H1 (cell line): ENCODE data around the gene MALSU1. TPM values are rescaled to one million over a fixed set of nuclear protein-coding genes. Genes with fewer than 3 reads are reported as not detected.

Experiments used
- CTCF ChIA-PET: fragments of 300-600 bp; sonication (Branson Sonifier 250); formaldehyde crosslinking; loops from one replicate; lab custom pipeline; 2021; ENCODE audit not compliant: partially characterized antibody; lab: Charles Lee
- POLR2A ChIA-PET: fragments of 300-600 bp; sonication (Branson Sonifier 250); formaldehyde crosslinking; loops from one replicate; lab custom pipeline; 2021; ENCODE audit warnings: inconsistent platforms; ENCODE audit not compliant: partially characterized antibody; lab: Charles Lee
- DNase-seq, 2 experiments: peaks; one replicate each; pipeline versions ENCODE4 v3.0.0 to v3.0.0-alpha.2; 2010 to 2022; ENCODE audit warnings: low spot score in 2 of 2, low read depth in 1 of 2, mixed read lengths in 1 of 2
- FAIRE-seq: peaks from 2 replicates; lab custom pipeline; 2011; peaks lifted over from hg19 to GRCh38; lab: Jason Lieb, UNC
- H2AFZ ChIP-seq: 2 replicates; pipeline ENCODE4 v1.8.1; 2012; ENCODE audit warnings: low read length, inconsistent platforms
- H2AK5ac ChIP-seq: 2 replicates; pipeline ENCODE4 v1.6.1; 2013; ENCODE audit warnings: low read depth, low read length
- H2BK120ac ChIP-seq: replicated peaks from 2 replicates; pipeline ENCODE3; 2013; ENCODE audit warnings: low read depth, low read length, inconsistent platforms
- H2BK12ac ChIP-seq: 2 replicates; pipeline ENCODE4 v1.6.1; 2013; ENCODE audit warnings: low read depth, low read length
- H2BK15ac ChIP-seq: 2 replicates; pipeline ENCODE4 v1.6.1; 2013; ENCODE audit warnings: low read length
- H2BK20ac ChIP-seq: 2 replicates; pipeline ENCODE4 v1.6.1; 2013; ENCODE audit warnings: low read length
- H2BK5ac ChIP-seq: 2 replicates; pipeline ENCODE4 v1.6.1; 2013; ENCODE audit warnings: low read depth, low read length
- H3K14ac ChIP-seq: 2 replicates; pipeline ENCODE4 v1.6.1; 2013; ENCODE audit warnings: inconsistent platforms; ENCODE audit not compliant: insufficient read length
- H3K18ac ChIP-seq: 2 replicates; pipeline ENCODE4 v1.6.1; 2013; ENCODE audit warnings: low read length; ENCODE audit errors: extremely low read depth
- H3K23ac ChIP-seq: 2 replicates; pipeline ENCODE4 v1.6.1; 2013; ENCODE audit warnings: inconsistent platforms; ENCODE audit not compliant: insufficient read length
- H3K23me2 ChIP-seq: 2 replicates; pipeline ENCODE4 v1.6.1; 2013; ENCODE audit warnings: low read depth, low read length
- H3K27ac ChIP-seq: 2 replicates; pipeline ENCODE4 v1.6.1; 2011; ENCODE audit warnings: low read depth, low read length, inconsistent platforms
- H3K27me3 ChIP-seq, 4 experiments: replicated peaks in 1 of 4; 1 replicate in 1 of 4; 2 replicates in 3 of 4; pipeline versions ENCODE4 v1.6.1 to v1.8.1; 2011 to 2013; ENCODE audit warnings: low read length in 3 of 4, mild to moderate bottlenecking in 3 of 4, inconsistent platforms in 2 of 4, mixed read lengths in 2 of 4, moderate library complexity in 1 of 4; ENCODE audit not compliant: control insufficient read depth in 3 of 4, insufficient read depth in 3 of 4; ENCODE audit errors: extremely low read depth in 1 of 4
- H3K36me3 ChIP-seq, 4 experiments: 2 replicates each; pipeline versions ENCODE4 v1.6.1 to v1.8.1; 2011 to 2013; ENCODE audit warnings: mild to moderate bottlenecking in 4 of 4, low read length in 3 of 4, moderate library complexity in 2 of 4, control low read depth in 1 of 4, inconsistent platforms in 1 of 4; ENCODE audit not compliant: insufficient read depth in 4 of 4, control insufficient read depth in 2 of 4
- H3K4ac ChIP-seq: replicated peaks from 2 replicates; pipeline ENCODE3; 2013; ENCODE audit warnings: low read length, low read depth, mixed read lengths, inconsistent platforms; ENCODE audit not compliant: insufficient read length
- H3K4me1 ChIP-seq, 4 experiments: replicated peaks in 1 of 4; 1 replicate in 1 of 4; 2 replicates in 3 of 4; pipeline versions ENCODE4 v1.6.1 to v1.8.1; 2011 to 2013; ENCODE audit warnings: low read length in 3 of 4, inconsistent platforms in 2 of 4, mixed read lengths in 1 of 4; ENCODE audit not compliant: insufficient read depth in 4 of 4, control insufficient read depth in 3 of 4
- H3K4me2 ChIP-seq, 2 experiments: 2 replicates each; pipeline versions ENCODE4 v1.6.1 to v1.8.1; 2011 to 2013; ENCODE audit warnings: low read depth in 2 of 2, low read length in 2 of 2, control low read depth in 1 of 2, inconsistent platforms in 1 of 2, mild to moderate bottlenecking in 1 of 2; ENCODE audit not compliant: insufficient read depth in 1 of 2
- H3K4me3 ChIP-seq, 4 experiments: fragments of 200-600, 300-600 bp in 1 of 4; sonication (generic), shearing (Covaris generic), sonication (Bioruptor Twin) in 1 of 4; 2 replicates each; pipeline versions ENCODE4 v1.5.1 to v1.8.1; 2011 to 2016; ENCODE audit warnings: low read length in 4 of 4, low read depth in 3 of 4, control low read depth in 2 of 4, inconsistent platforms in 2 of 4, mild to moderate bottlenecking in 2 of 4, mixed read lengths in 1 of 4, moderate library complexity in 1 of 4; ENCODE audit not compliant: insufficient read depth in 2 of 4; ENCODE audit errors: extremely low read depth in 1 of 4
- H3K56ac ChIP-seq: replicated peaks from 2 replicates; pipeline ENCODE3; 2013; ENCODE audit warnings: low read depth, mild to moderate bottlenecking, mixed read lengths, low read length, inconsistent platforms; ENCODE audit not compliant: insufficient read length
- H3K79me1 ChIP-seq: 2 replicates; pipeline ENCODE4 v1.6.1; 2013; ENCODE audit warnings: low read depth, low read length, control low read depth
- H3K79me2 ChIP-seq, 2 experiments: 2 replicates each; pipeline versions ENCODE4 v1.6.1 to v1.8.1; 2012 to 2013; ENCODE audit warnings: low read length in 2 of 2, mild to moderate bottlenecking in 2 of 2, inconsistent platforms in 1 of 2; ENCODE audit not compliant: insufficient read depth in 2 of 2, control insufficient read depth in 1 of 2
- H3K9ac ChIP-seq, 4 experiments: replicated peaks in 1 of 4; 1 replicate in 1 of 4; 2 replicates in 3 of 4; pipeline versions ENCODE4 v1.6.1 to v1.8.1; 2011 to 2013; ENCODE audit warnings: low read depth in 3 of 4, low read length in 3 of 4, control low read depth in 2 of 4, mild to moderate bottlenecking in 2 of 4, moderate library complexity in 2 of 4, inconsistent platforms in 1 of 4; ENCODE audit errors: extremely low read depth in 1 of 4
- H3K9me3 ChIP-seq, 2 experiments: 2 replicates each; pipeline versions ENCODE4 v1.6.1 to v1.8.1; 2012 to 2013; ENCODE audit warnings: mild to moderate bottlenecking in 2 of 2, moderate library complexity in 2 of 2, control low read depth in 1 of 2, inconsistent platforms in 1 of 2, low read depth in 1 of 2, low read length in 1 of 2, mixed read lengths in 1 of 2; ENCODE audit not compliant: insufficient read depth in 2 of 2
- H4K20me1 ChIP-seq, 2 experiments: replicated peaks in 1 of 2; 2 replicates each; pipeline versions ENCODE3 to v1.8.1; 2011 to 2013; ENCODE audit warnings: inconsistent platforms in 2 of 2, low read length in 2 of 2, mild to moderate bottlenecking in 1 of 2; ENCODE audit not compliant: insufficient read depth in 2 of 2, control insufficient read depth in 1 of 2
- H4K5ac ChIP-seq: 2 replicates; pipeline ENCODE4 v1.6.1; 2013; ENCODE audit warnings: low read length, low read depth, mixed read lengths, inconsistent platforms; ENCODE audit not compliant: insufficient read length
- H4K8ac ChIP-seq: 2 replicates; pipeline ENCODE4 v1.8.0; 2013; ENCODE audit warnings: mild to moderate bottlenecking, moderate library complexity, low read length, inconsistent platforms; ENCODE audit not compliant: insufficient read depth; ENCODE audit errors: extremely low read depth
- H4K91ac ChIP-seq: replicated peaks from 2 replicates; pipeline ENCODE3; 2013; ENCODE audit warnings: low read length, mixed read lengths, inconsistent platforms; ENCODE audit not compliant: insufficient read length
- CBX8 ChIP-seq: fragments of 300-800, 300-1000 bp; sonication (generic); IDR thresholded peaks from 2 replicates; pipeline ENCODE4 v1.7.1; 2016; ENCODE audit warnings: low read depth, low read length, borderline replicate concordance
- CREB1 ChIP-seq: IDR thresholded peaks from 2 replicates; pipeline ENCODE4 v1.6.1; 2012; ENCODE audit warnings: inconsistent platforms
- KDM1A ChIP-seq: fragments of 200-600, 300-600 bp; sonication (generic); IDR thresholded peaks from 2 replicates; pipeline ENCODE4 v1.7.1; 2016; ENCODE audit warnings: mild to moderate bottlenecking, low read length, borderline replicate concordance
- SIN3A ChIP-seq, 2 experiments: IDR thresholded peaks in 1 of 2; conservative IDR thresholded peaks in 1 of 2; 2 replicates each; pipeline ENCODE4 v1.6.1; 2011 to 2012; ENCODE audit warnings: low read length in 2 of 2, improper control_type of control experiment in 1 of 2, low read depth in 1 of 2, mild to moderate bottlenecking in 1 of 2
- TAF1 ChIP-seq: IDR thresholded peaks from 2 replicates; pipeline ENCODE4 v1.6.1; 2011; ENCODE audit warnings: mild to moderate bottlenecking, low read depth, low read length
- TAF7 ChIP-seq: optimal IDR thresholded peaks from 2 replicates; pipeline ENCODE3; 2011; ENCODE audit warnings: low read depth, mild to moderate bottlenecking, inconsistent platforms, low read length, moderate library complexity, borderline replicate concordance
- WGBS, 2 experiments: shearing (Covaris generic) in 1 of 2; methylation state at CpG; one replicate each; pipeline versions ENCODE4 v1.1.6 to v1.1.7; 2013 to 2015; ENCODE audit warnings: low lambda C conversion rate in 2 of 2, mixed read lengths in 2 of 2, inconsistent platforms in 1 of 2, low coverage in 1 of 2, missing lambda C conversion rate in 1 of 2; ENCODE audit not compliant: insufficient replicate concordance in 2 of 2, insufficient coverage in 1 of 2, insufficient read length in 1 of 2; ENCODE audit errors: extremely low coverage in 1 of 2, missing lambda C conversion rate in 1 of 2; 5-methylcytosine and 5-hydroxymethylcytosine counted together
- polyA plus RNA-seq, 7 experiments: library from polyadenylated mRNA; depleted of rRNA in 3 of 7; stranded (reverse) in 5 of 7; unstranded in 2 of 7; fragments of >200 nt in 5 of 7; fragments of 200-250 nt in 2 of 7; gene quantifications; 1 replicate in 5 of 7; 2 replicates in 1 of 7; 4 replicates in 1 of 7; pipeline versions ENCODE4 v1.2.1 to v1.2.3, GENCODE V29; 2011 to 2013; ENCODE audit warnings: missing spikeins in 2 of 7, mixed read lengths in 2 of 7
- total RNA-seq: library from RNA; stranded (reverse); fragmentation: NEBNext Ultra II Directional; extraction: Animal tissue kit (Norgen Biotek cat#: 25700); gene quantifications from 2 replicates; pipeline ENCODE4 v1.2.1, GENCODE V29; 2021

MALSU1 gene
- total and polyA plus RNA-seq, 2 of the 8 experiments (the other 6 are each of a cell fraction or from before 2014, with no cell fraction given) = 73.5 to 84.0 TPM

DNA sequence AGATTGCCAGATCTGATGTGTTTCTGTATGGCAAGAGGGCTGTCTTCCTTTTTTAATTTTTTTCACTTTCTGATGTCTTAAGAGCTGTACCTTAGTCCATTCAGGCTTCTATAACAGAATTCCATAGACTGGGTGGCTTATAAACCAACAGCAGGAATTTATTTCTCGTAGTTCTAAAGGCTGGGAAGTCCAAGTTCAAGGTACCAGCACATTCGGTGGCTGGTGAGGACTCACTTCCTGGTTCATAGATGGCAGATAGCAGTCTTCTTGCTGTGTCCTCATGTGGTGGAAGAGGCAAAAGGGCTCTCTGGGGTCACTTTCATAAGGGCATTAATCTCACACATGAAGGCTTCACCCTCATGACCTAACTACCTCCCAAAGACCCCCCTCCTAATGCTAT is 31.8 kb upstream of the MALSU1 start:
- no peaks in the 10 kb centered on the region for H4K20me1 ChIP-seq
- no peaks in the 10 kb centered on the region for H3K23me2 ChIP-seq
- H3K56ac ChIP-seq = no peak overlapping the region
- H3K4me3 ChIP-seq = no peak overlapping the region
- H3K18ac ChIP-seq = no peak overlapping the region
- H3K4me1 ChIP-seq = no peaks in the 10 kb centered on the region; a peak in 1 of 7 replicates
- H4K8ac ChIP-seq = no peak overlapping the region
- H3K27ac ChIP-seq = no peak overlapping the region
- no peak overlapping the region for H4K5ac ChIP-seq
- H3K79me2 ChIP-seq = no peaks in the 10 kb centered on the region
- WGBS, 2 experiments = 93% methylated on average over 2 of the region's 2 CpGs; no CpG with 5 or more reads in 1 of the 2 experiments
- POLR2A ChIA-PET = interaction anchor here (0.7 kb wide), 1 partner anchor 36 kb away, joined by 3 read pairs; no protein-coding TSS in a partner anchor
- H2BK120ac ChIP-seq = no peak overlapping the region
- H3K9me3 ChIP-seq = no peaks in the 10 kb centered on the region
- H3K36me3 ChIP-seq = no peaks in the 10 kb centered on the region
- no peak overlapping the region for H3K4ac ChIP-seq
- H2BK20ac ChIP-seq = no peak overlapping the region
- H3K23ac ChIP-seq = no peak overlapping the region
- FAIRE-seq (no peak), DNase-seq (no peak)
- H4K91ac ChIP-seq = no peak overlapping the region
- no peak overlapping the region for H2BK5ac ChIP-seq
- no peak overlapping the region for H3K4me2 ChIP-seq
- H2AFZ ChIP-seq = no peak overlapping the region
- H2BK12ac ChIP-seq = no peak overlapping the region
- TF ChIP-seq CREB1 (no peak), CBX8 (no peak), TAF7 (no peak), TAF1 (no peak), KDM1A (no peak), SIN3A (conservative IDR thresholded peaks at IDR 0.05 in 1 of 2, IDR thresholded peaks at IDR 0.05 in 1 of 2; ENCODE audit: low read depth in 1 of 2, low read length in 2 of 2) (no peak)
- TF ChIP-seq, all 59 proteins: peak for 0
- CTCF ChIA-PET = interaction anchor here (0.6 to 17.4 kb wide), 4 partner anchors 7 to 355 kb away, joined by 3 to 241 read pairs (median 122); no protein-coding TSS in a partner anchor
- Histone ChIP-seq H3K79me1 (no peaks in the 10 kb centered on the region), H2BK15ac (no peak overlapping the region), H2AK5ac (no peak overlapping the region), H3K14ac (no peak overlapping the region), H3K9ac (no peak overlapping the region), H3K27me3 (no peaks in the 10 kb centered on the region)
